DOHH2 (cell line): Measurements from ENCODE around the gene DHRS7C.
"Not testable (repeated sequence)": the region's sequence is repeated elsewhere in the genome, so short reads cannot be mapped to it uniquely, and the experiment has no call there.

Source experiments
- H3F3A ChIP-seq: fragments of 200-600 bp; sonication (generic), shearing (Covaris generic); 2 replicates; pipeline ENCODE4 v1.6.0; 2016; ENCODE audit warnings: antibody characterized with exemption, mild to moderate bottlenecking; ENCODE audit not compliant: control insufficient read depth, insufficient read depth
- H3K27ac ChIP-seq: fragments of 200-600 bp; sonication (generic); 2 replicates; pipeline ENCODE4 v1.5.1; 2014; ENCODE audit warnings: low read depth, mild to moderate bottlenecking, low read length, moderate library complexity
- H3K27me3 ChIP-seq: fragments of 200-600 bp; sonication (generic); 2 replicates; pipeline ENCODE4 v1.6.1; 2014; ENCODE audit warnings: mild to moderate bottlenecking, low read length, mixed read lengths; ENCODE audit not compliant: control insufficient read depth
- H3K36me3 ChIP-seq: fragments of 200-600 bp; sonication (generic); 2 replicates; pipeline ENCODE4 v1.6.1; 2014; ENCODE audit warnings: mild to moderate bottlenecking, low read length, moderate library complexity, mixed read lengths; ENCODE audit not compliant: control insufficient read depth
- H3K4me1 ChIP-seq: fragments of 200-600 bp; sonication (generic); 2 replicates; pipeline ENCODE4 v1.6.1; 2014; ENCODE audit warnings: mild to moderate bottlenecking, low read length, mixed read lengths; ENCODE audit not compliant: control insufficient read depth
- H3K4me2 ChIP-seq: fragments of 200-600 bp; sonication (generic); 2 replicates; pipeline ENCODE4 v1.6.0; 2014; ENCODE audit warnings: mild to moderate bottlenecking, low read length, moderate library complexity
- H3K4me3 ChIP-seq: fragments of 200-600 bp; sonication (generic); 2 replicates; pipeline ENCODE4 v1.5.1; 2014; ENCODE audit warnings: mild to moderate bottlenecking, low read length, mixed read lengths
- H3K79me2 ChIP-seq: fragments of 200-600 bp; sonication (generic); 2 replicates; pipeline ENCODE4 v1.6.1; 2014; ENCODE audit warnings: mild to moderate bottlenecking, low read length, mixed read lengths; ENCODE audit not compliant: control insufficient read depth
- H3K9me2 ChIP-seq: fragments of 200-600 bp; sonication (generic); replicated peaks from 2 replicates; pipeline ENCODE4 v1.6.1; 2014; ENCODE audit warnings: mild to moderate bottlenecking, low read length, mixed read lengths; ENCODE audit not compliant: control insufficient read depth
- H3K9me3 ChIP-seq: fragments of 200-600 bp; sonication (generic); 2 replicates; pipeline ENCODE4 v1.6.1; 2014; ENCODE audit warnings: antibody characterized with exemption, low read length, mixed read lengths; ENCODE audit not compliant: control insufficient read depth, insufficient read depth
- H4K20me1 ChIP-seq: fragments of 200-600 bp; sonication (generic); 2 replicates; pipeline ENCODE4 v1.6.0; 2014; ENCODE audit warnings: low read depth, mild to moderate bottlenecking, antibody characterized with exemption, low read length, moderate library complexity; ENCODE audit not compliant: control insufficient read depth, insufficient read depth
- EZH2phosphoT487 ChIP-seq: fragments of 200-600 bp; sonication (generic); IDR thresholded peaks from 2 replicates; pipeline ENCODE4 v1.6.1; 2017; ENCODE audit warnings: borderline replicate concordance, mild to moderate bottlenecking, antibody characterized with exemption, low read length, moderate library complexity, mixed read lengths
- TF ChIP-seq, protein P1 (sequence below): fragments of 200-600 bp; sonication (generic); IDR thresholded peaks from one replicate; pipeline ENCODE4 v1.5.1; 2014; ENCODE audit warnings: antibody characterized with exemption, mild to moderate bottlenecking, low read depth, low read length; ENCODE audit not compliant: poor library complexity, severe bottlenecking

Gene DHRS7C

DNA sequence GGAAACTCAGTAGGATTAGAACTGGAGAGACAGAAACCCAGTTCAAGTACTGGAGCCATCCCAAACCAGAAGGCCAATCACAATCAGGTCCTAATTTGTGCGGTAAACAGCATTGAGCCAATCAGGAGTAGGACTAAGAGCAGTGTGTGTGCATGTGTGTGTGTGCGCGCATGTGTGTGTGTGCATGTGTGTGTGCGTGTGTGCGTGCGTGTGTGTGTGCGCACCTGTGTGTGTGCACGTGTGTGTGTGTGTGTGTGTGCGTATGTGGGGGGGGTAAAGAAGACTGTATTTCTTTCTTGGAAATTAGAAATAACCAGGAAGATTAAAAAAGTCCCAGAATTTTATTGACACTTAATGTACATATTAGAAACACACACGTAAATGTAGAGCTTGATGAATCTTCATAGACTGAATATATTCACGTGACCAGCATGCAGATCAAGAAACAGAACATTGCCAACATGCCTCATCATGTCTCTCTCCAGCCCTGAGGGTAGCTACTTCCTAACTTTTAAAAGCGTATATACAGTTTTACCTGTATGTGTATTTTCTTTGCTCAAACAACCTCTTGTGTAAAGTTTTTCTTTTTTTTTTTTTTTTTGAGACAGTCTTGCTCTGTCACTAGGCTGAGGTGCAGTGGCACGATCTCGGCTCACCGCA is 919 bp upstream of the DHRS7C start:
- Histone ChIP-seq H3K36me3 (no peaks in the 10 kb centered on the region), H3K4me1 (no peaks in the 10 kb centered on the region), H3K4me3 (no peak overlapping the region), H3K9me2 (no peaks in the 10 kb centered on the region), H3K4me2 (no peak overlapping the region), H3K79me2 (no peaks in the 10 kb centered on the region), H4K20me1 (no peaks in the 10 kb centered on the region), H3K27me3 (no peaks in the 10 kb centered on the region), H3F3A (no peaks in the 10 kb centered on the region), H3K27ac (no peak overlapping the region), H3K9me3 (no peaks in the 10 kb centered on the region)
- no peak for TF ChIP-seq EZH2phosphoT487
- TF ChIP-seq, protein P1, sequence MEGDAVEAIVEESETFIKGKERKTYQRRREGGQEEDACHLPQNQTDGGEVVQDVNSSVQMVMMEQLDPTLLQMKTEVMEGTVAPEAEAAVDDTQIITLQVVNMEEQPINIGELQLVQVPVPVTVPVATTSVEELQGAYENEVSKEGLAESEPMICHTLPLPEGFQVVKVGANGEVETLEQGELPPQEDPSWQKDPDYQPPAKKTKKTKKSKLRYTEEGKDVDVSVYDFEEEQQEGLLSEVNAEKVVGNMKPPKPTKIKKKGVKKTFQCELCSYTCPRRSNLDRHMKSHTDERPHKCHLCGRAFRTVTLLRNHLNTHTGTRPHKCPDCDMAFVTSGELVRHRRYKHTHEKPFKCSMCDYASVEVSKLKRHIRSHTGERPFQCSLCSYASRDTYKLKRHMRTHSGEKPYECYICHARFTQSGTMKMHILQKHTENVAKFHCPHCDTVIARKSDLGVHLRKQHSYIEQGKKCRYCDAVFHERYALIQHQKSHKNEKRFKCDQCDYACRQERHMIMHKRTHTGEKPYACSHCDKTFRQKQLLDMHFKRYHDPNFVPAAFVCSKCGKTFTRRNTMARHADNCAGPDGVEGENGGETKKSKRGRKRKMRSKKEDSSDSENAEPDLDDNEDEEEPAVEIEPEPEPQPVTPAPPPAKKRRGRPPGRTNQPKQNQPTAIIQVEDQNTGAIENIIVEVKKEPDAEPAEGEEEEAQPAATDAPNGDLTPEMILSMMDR = no peak

DNA sequence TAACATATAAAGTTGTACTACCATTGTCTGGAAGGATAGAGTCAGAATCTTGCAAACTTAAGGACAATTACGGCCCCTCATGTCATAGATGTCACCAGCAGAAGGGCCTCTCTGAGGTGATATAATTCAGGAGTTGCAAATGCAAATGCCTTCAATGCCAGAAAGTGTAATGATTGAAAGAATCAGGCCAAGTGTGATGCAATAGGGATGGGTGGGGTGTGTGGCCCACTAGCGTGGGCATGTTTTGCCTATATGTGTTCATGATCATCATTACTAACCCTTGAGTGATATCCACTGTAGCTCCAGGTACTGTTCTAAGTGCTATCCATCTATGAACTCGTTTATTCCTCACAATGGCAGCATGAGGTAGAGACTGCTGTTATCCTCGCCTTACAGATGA is 1.1 kb downstream of the DHRS7C start:
- Histone ChIP-seq H3K9me2 (no peaks in the 10 kb centered on the region), H3K4me3 (no peak overlapping the region), H3K36me3 (no peaks in the 10 kb centered on the region), H3K4me1 (no peaks in the 10 kb centered on the region), H3K4me2 (no peak overlapping the region), H3K9me3 (no peaks in the 10 kb centered on the region), H4K20me1 (no peaks in the 10 kb centered on the region), H3K79me2 (no peaks in the 10 kb centered on the region), H3K27me3 (no peaks in the 10 kb centered on the region), H3F3A (no peaks in the 10 kb centered on the region), H3K27ac (no peak overlapping the region)
- TF ChIP-seq EZH2phosphoT487 = no peak

DNA sequence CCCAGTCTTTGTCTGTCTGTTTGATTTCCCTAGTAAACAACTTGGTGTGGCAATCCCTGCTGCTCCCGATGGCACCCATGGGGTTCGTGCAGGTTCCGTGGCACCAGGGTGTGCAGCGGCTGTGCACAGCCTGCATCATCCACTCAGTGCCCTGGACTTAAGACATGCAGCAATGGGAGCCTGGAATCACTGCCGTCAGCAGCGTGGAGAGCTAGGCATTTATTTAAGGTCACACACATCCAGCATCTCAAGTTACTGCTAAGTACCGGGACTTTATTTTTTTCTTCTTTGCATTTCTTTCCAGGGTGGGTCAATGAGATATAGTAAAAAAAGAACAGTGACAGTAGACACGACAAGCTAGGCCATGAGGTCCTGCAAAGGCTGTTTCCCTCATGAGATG is 2.8 kb downstream of the DHRS7C start:
- no peaks in the 10 kb centered on the region for H3K36me3 ChIP-seq
- H3K4me2 ChIP-seq = no peak overlapping the region
- no peak overlapping the region for H3K4me3 ChIP-seq
- no peaks in the 10 kb centered on the region for H3K9me2 ChIP-seq
- no peaks in the 10 kb centered on the region for H3K9me3 ChIP-seq
- no peak overlapping the region for H3K27ac ChIP-seq
- no peaks in the 10 kb centered on the region for H3K27me3 ChIP-seq
- TF ChIP-seq, protein P1 = no peak
- no peak for TF ChIP-seq EZH2phosphoT487
- H3F3A ChIP-seq = no peaks in the 10 kb centered on the region
- no peaks in the 10 kb centered on the region for H4K20me1 ChIP-seq
- no peaks in the 10 kb centered on the region for H3K79me2 ChIP-seq
- H3K4me1 ChIP-seq = no peaks in the 10 kb centered on the region

DNA sequence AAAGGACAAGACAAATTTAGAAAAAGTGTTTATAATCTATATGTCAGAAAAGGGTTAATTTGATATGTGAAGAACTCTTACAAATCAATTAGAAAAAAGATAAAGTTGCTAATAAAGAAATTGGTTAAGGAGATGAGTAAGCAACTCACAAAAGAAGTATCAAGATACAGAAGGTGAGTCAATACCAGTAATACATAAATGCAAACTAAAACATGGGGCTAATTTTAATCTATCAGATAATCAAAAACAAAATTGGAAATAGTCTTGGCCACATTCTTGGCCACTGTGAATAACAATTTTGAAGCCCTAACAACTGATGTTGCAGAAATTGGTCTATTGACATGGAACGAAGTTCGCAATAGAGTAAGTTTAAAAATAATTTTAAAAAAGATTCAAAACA is 6.8 kb downstream of the DHRS7C start:
- H3K9me3 ChIP-seq = no peaks in the 10 kb centered on the region
- H3K4me3 ChIP-seq = no peak overlapping the region
- H3K9me2 ChIP-seq = no peaks in the 10 kb centered on the region
- no peak overlapping the region for H3K27ac ChIP-seq
- no peak overlapping the region for H3K4me2 ChIP-seq
- H3K79me2 ChIP-seq = no peaks in the 10 kb centered on the region
- no peak for TF ChIP-seq EZH2phosphoT487
- TF ChIP-seq, protein P1 = no peak
- no peaks in the 10 kb centered on the region for H3K4me1 ChIP-seq
- no peaks in the 10 kb centered on the region for H3K27me3 ChIP-seq
- H3K36me3 ChIP-seq = no peaks in the 10 kb centered on the region
- no peaks in the 10 kb centered on the region for H3F3A ChIP-seq
- H4K20me1 ChIP-seq = no peaks in the 10 kb centered on the region

DNA sequence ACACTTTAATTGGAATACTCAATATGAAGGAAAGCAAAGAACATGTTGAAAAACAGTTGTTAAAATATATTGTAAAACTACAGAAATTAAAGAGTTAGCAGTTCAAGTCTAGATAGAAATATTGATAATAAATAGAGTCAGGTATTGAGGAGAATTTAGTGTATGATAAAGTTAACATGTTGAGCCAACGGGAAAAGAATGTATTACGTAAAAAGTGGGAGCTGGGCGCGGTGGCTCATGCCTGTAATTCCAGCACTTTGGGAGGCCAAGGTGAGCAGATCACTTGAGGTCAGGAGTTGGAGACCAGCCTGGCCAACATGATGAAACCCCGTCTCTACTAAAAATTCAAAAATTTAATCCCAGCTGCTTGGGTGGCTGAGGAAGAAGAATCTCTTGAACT is 7.9 kb downstream of the DHRS7C start:
- H4K20me1 ChIP-seq, H3K4me3 ChIP-seq, H3K36me3 ChIP-seq, H3K27me3 ChIP-seq, H3K9me3 ChIP-seq, H3K79me2 ChIP-seq, H3K4me1 ChIP-seq, H3K9me2 ChIP-seq, H3K4me2 ChIP-seq, H3F3A ChIP-seq, H3K27ac ChIP-seq: not testable (repeated sequence)
